Dendritic cell treated with granulocyte-macrophage colony-stimulating factor and Interleukin-4, amounts not matched to agents 40 ng/mL and 50 ng/mL, for 4 days (primary cell): ENCODE measurements around the gene FADS3.
A peak's percentile ranks its signal among the peaks of the same experiment; 100 is the strongest.

Experiments
- H3K27ac Mint-ChIP-seq: one replicate; pipeline ENCODE4 v1.8.0; 2022; ENCODE audit warnings: mild to moderate bottlenecking, mixed read lengths
- H3K27me3 Mint-ChIP-seq: one replicate; pipeline ENCODE4 v1.8.0; 2022; ENCODE audit warnings: mild to moderate bottlenecking, mixed read lengths
- H3K36me3 Mint-ChIP-seq: one replicate; pipeline ENCODE4 v1.8.0; 2022; ENCODE audit warnings: low read depth, mixed read lengths
- H3K4me1 Mint-ChIP-seq: one replicate; pipeline ENCODE4 v1.8.0; 2022; ENCODE audit warnings: low read depth, mixed read lengths
- H3K4me3 Mint-ChIP-seq: one replicate; pipeline ENCODE4 v1.8.0; 2022; ENCODE audit warnings: mild to moderate bottlenecking, moderate library complexity, mixed read lengths
- H3K9me3 Mint-ChIP-seq: one replicate; pipeline ENCODE4 v1.8.0; 2022; ENCODE audit warnings: mixed read lengths
- intact Hi-C: fragments of 100-400 bp; cut with micrococcal nuclease; formaldehyde crosslinking; loops from one replicate; pipeline ENCODE4 v1.15.0; 2022

The FADS3 gene

DNA sequence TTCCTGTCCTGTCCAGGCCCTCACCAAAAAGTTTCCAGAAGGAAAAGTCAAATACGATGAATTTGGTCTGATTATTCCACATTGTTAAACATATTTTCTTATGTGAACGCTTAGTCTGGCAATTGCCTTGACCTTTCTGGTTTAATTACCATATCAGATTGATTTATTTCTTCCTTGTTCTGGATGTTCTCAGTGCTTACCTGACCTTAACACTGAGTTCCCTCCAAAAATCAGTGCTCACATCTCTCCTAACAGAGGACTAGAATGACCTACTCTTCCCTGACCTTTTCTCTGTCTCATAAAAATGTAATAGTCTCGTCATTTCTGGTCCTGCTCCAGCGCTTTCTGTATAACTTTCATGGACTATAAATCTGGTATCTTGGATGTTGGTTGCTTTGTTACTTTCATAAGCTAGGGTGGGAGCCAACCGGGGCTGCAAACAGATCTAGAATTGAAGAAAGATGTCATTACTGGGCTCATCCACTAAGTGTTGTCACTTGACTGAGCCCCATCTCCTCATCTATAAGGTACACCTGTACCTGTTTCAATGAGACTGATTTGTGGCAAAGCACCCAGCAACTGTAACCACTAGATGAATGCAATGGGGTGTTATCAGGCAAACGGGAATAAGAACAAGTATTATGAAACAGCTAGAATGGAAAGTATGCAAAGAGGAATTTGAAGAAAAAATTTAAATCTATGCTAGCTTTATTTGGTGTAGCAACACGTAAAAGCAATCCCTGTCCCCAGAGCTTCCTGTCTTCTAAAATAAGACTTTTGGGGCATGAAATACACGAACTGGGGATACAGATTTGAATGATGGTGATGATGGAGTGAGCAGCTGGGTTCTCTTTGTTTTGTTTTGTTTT lies 60.9 kb downstream of the FADS3 start:
- Mint-ChIP-seq H3K4me1 (peaks cover 78% of the 10 kb centered on the region), H3K4me3 (peak overlapping the region; percentile 97), H3K27ac (peak overlapping the region; percentile 20), H3K36me3 (peaks cover 68% of the 10 kb centered on the region), H3K9me3 (no peaks in the 10 kb centered on the region), H3K27me3 (no peaks in the 10 kb centered on the region)
- intact Hi-C loops: no loop called here

DNA sequence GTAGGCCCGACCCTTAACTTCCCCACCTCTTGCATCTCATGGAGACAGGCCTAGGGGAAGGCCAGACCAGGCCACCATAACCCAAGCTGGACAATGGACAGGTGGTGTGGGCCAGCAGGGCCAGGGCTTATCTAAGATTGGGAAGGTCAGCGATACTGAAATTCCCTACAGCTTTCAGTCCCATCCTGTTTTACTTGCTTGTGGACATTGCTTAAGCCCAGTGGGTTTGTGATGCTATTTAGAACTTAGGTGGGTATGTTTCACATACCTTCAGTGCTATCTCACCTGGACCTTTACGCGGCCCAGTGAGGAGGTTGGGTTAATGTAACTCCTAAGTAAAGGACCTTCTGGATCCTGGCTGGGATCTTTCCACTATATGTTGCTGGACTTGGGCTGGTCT lies 61.5 kb downstream of the FADS3 start:
- intact Hi-C loops: no loop called here
- Mint-ChIP-seq H3K4me3 (peak overlapping the region; percentile 97), H3K27ac (peak overlapping the region; percentile 97), H3K27me3 (no peaks in the 10 kb centered on the region), H3K36me3 (peaks cover 66% of the 10 kb centered on the region), H3K4me1 (peaks cover 73% of the 10 kb centered on the region), H3K9me3 (no peaks in the 10 kb centered on the region)

DNA sequence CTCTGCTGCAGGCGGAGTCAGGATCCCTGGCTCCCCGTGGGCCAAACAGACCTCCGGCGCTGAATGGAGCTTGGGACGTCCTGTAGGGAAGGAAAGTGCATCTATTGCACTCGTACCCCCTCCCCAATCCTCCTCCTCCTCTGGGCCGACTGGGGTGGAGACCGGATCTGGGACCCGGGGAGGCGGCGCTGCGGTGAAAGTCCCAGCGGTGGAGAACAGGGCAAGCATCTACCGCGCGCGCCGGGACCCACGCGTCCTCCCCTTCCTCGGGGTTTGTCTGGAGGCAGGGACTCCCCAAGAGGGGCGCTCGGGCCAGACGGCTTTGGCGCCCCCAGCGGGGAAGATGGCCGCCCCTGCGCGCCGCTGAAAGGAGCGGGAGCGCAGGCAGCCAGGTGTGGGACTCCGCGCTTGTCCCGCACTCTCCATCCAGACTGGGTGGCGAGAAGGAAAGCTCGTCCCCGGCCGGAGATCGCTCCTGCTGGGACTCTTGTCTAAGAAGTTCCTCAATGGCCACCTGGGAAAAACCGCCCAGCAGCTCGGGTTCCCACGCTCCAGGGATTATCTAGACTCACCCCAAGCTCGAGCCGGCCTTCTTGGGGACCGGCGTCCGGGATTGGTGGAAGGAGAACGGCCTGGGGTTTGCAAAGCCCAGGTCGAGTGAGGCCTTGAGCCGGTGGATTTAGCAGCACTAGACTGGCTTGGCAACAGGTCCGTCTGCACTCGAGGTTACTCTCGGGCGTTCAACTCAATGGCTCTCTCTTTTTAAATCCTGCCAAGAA lies 62.5 kb downstream of the FADS3 start:
- intact Hi-C loops: loop anchor here (1.0 kb wide), 1 partner anchor 12 kb away; the partner anchor contains the start of gene FADS1
- Mint-ChIP-seq H3K4me3 (peak overlapping the region; percentile 97), H3K27ac (peak overlapping the region; percentile 97), H3K9me3 (no peaks in the 10 kb centered on the region), H3K4me1 (peaks cover 68% of the 10 kb centered on the region), H3K36me3 (peaks cover 62% of the 10 kb centered on the region), H3K27me3 (no peaks in the 10 kb centered on the region)

DNA sequence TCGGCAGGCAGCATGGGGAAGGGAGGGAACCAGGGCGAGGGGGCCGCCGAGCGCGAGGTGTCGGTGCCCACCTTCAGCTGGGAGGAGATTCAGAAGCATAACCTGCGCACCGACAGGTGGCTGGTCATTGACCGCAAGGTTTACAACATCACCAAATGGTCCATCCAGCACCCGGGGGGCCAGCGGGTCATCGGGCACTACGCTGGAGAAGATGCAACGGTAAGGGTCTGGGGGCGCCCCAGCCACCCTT lies 63.0 kb downstream of the FADS3 start:
- Mint-ChIP-seq H3K27me3 (no peaks in the 10 kb centered on the region), H3K4me1 (peaks cover 63% of the 10 kb centered on the region), H3K4me3 (peak overlapping the region; percentile 97), H3K9me3 (no peaks in the 10 kb centered on the region), H3K27ac (peak overlapping the region; percentile 97), H3K36me3 (peaks cover 57% of the 10 kb centered on the region)
- intact Hi-C loops: loop anchor here (1.0 kb wide), 1 partner anchor 11 kb away; the partner anchor contains the start of gene FADS1

DNA sequence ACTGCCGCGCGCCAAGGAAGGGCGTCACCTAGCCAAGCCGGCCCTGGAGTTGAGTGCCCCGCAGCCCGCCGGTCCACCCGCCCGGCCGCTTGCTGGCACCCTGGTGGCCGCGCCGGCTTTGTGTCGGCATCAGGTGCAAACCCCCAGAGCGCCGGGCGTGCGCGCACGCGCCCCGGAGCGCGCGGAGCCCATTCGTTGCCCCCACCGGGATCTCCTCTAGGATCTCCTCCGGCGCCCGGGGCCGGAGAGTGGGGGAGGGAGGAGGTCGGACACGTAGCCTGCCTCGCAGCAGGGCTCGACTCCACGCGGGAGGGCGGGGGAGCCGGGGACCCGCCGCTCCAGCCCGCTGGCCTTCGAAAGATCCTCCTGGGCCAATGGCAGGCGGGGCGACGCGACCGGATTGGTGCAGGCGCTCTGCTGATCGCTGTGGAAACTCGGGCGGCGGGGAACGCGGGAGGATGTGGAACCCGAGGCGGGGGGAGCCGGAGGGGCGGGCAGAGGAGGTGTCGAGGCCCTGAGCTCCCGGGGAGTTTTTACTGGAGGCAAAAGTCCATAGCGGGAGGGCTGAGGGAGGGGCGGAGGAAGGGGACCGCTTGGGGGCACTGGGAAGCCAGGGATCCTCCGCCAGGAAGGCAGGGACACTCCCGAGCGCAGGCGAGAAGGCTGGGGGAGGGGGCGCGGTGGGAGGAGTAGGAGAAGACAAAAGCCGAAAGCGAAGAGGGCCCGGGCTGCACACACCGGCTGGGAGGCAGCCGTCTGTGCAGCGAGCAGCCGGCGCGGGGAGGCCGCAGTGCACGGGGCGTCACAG lies 63.6 kb downstream of the FADS3 start, which contains the start of gene FADS2:
Gene FADS2, plus strand, starts transcription at position 730 of the 808 bp plus-strand sequence. CDS start 91 bp downstream, outside the sequence.
- Mint-ChIP-seq H3K27ac (peak within 1 kb of the TSS; percentile 97), H3K4me1 (peaks cover 58% of the 10 kb centered on the region), H3K4me3 (peak within 1 kb of the TSS; percentile 97), H3K9me3 (no peaks in the 10 kb centered on the region), H3K27me3 (no peaks in the 10 kb centered on the region), H3K36me3 (peaks cover 51% of the 10 kb centered on the region)
- intact Hi-C loops: loop anchor here (1.0 kb wide), 1 partner anchor 10 kb away; the partner anchor contains the start of gene FADS1

DNA sequence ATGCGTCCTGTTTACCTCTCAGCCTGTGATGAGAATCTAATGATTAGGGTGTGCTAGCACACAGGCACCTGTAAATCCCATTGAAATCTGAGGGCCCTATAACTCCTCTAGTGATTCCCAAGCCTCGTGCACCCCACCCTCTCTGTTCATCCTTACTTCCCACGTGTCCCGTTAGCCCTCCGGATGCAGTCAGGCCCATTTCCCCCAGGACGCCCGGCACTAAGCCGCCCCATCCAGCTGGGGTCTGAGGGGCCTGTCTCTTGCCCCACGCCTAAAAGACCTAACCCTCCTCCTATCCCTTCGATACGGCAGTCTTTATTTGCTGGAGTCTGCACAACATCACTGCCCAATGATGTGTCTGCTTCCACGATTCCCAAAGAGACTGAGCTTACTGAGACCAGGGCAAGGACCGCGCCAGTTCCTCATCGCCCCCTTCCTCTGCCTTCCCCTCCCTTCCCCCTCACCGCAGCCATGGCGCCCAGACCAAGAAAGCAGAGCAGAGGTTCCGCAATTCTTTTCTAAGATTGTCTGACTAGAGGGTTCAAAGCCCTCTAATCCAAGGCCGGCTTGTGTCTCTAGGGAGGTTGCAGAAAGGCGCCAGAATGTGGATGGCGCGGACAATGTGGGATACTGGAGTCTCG lies 64.3 kb downstream of the FADS3 start:
- no peaks in the 10 kb centered on the region for H3K9me3 Mint-ChIP-seq
- H3K27me3 Mint-ChIP-seq: no peaks in the 10 kb centered on the region
- intact Hi-C loops: no loop called here
- H3K36me3 Mint-ChIP-seq: peaks cover 44% of the 10 kb centered on the region
- peak overlapping the region; percentile 97 for H3K27ac Mint-ChIP-seq
- H3K4me1 Mint-ChIP-seq: peaks cover 51% of the 10 kb centered on the region
- peak overlapping the region; percentile 97 for H3K4me3 Mint-ChIP-seq
